MM.1S (cell line): ENCODE measurements around the gene MBD5.
A peak's percentile ranks its signal among the peaks of the same experiment; 100 is the strongest.

Experiments
- DNase-seq: peaks from one replicate; pipeline ENCODE4 v3.0.0-alpha.2; 2015
- H2AFZ ChIP-seq: fragments of 300-600 bp; sonication (generic); 2 replicates; pipeline ENCODE4 v1.6.0; 2016; ENCODE audit warnings: antibody characterized with exemption, low read length
- H3F3A ChIP-seq: fragments of 300-600 bp; sonication (generic); 2 replicates; pipeline ENCODE4 v1.6.1; 2016; ENCODE audit warnings: mild to moderate bottlenecking, antibody characterized with exemption, low read length, moderate library complexity, mixed read lengths; ENCODE audit not compliant: insufficient read depth
- H3K27ac ChIP-seq: fragments of 300-600 bp; sonication (generic); 2 replicates; pipeline ENCODE4 v1.5.1; 2016; ENCODE audit warnings: mild to moderate bottlenecking, low read length
- H3K27me3 ChIP-seq: fragments of 300-600 bp; sonication (generic); replicated peaks from 2 replicates; pipeline ENCODE4 v1.6.0; 2016; ENCODE audit warnings: low read length; ENCODE audit not compliant: insufficient read depth
- H3K36me3 ChIP-seq: fragments of 300-600 bp; sonication (generic); replicated peaks from 2 replicates; pipeline ENCODE4 v1.6.1; 2016; ENCODE audit warnings: mild to moderate bottlenecking, low read length, mixed read lengths; ENCODE audit not compliant: insufficient read depth
- H3K4me1 ChIP-seq: fragments of 300-600 bp; sonication (generic); 2 replicates; pipeline ENCODE4 v1.6.1; 2016; ENCODE audit warnings: low read length, mixed read lengths
- H3K4me2 ChIP-seq: fragments of 300-600 bp; sonication (generic); 2 replicates; pipeline ENCODE4 v1.6.0; 2016; ENCODE audit warnings: low read depth, low read length
- H3K4me3 ChIP-seq: fragments of 300-600 bp; sonication (generic); 2 replicates; pipeline ENCODE4 v1.5.1; 2016; ENCODE audit warnings: low read length, mixed read lengths
- H3K79me2 ChIP-seq: fragments of 300-600 bp; sonication (generic); 2 replicates; pipeline ENCODE4 v1.6.1; 2016; ENCODE audit warnings: mixed run types, low read length, mixed read lengths
- H3K9ac ChIP-seq: fragments of 300-600 bp; sonication (generic); 2 replicates; pipeline ENCODE4 v1.6.1; 2016; ENCODE audit warnings: low read length, mixed read lengths
- H3K9me2 ChIP-seq: fragments of 300-600 bp; sonication (generic); replicated peaks from 2 replicates; pipeline ENCODE4 v1.6.1; 2016; ENCODE audit warnings: mild to moderate bottlenecking, low read length, mixed read lengths; ENCODE audit not compliant: insufficient read depth
- H3K9me3 ChIP-seq: fragments of 300-600 bp; sonication (generic); replicated peaks from 2 replicates; pipeline ENCODE4 v1.6.1; 2016; ENCODE audit warnings: mild to moderate bottlenecking, low read length, mixed read lengths; ENCODE audit not compliant: insufficient read depth
- H4K20me1 ChIP-seq: fragments of 300-600 bp; sonication (generic); 2 replicates; pipeline ENCODE4 v1.6.1; 2016; ENCODE audit warnings: mild to moderate bottlenecking, low read length, moderate library complexity, mixed read lengths; ENCODE audit not compliant: insufficient read depth
- CTCF ChIP-seq: fragments of 300-600 bp; sonication (generic); IDR thresholded peaks from 2 replicates; pipeline ENCODE4 v1.5.1; 2016; ENCODE audit warnings: antibody characterized with exemption, low read length, mixed read lengths
- EZH2 ChIP-seq: fragments of 300-600 bp; sonication (generic); optimal IDR thresholded peaks from 2 replicates; pipeline ENCODE3; 2017; ENCODE audit warnings: low read depth, mild to moderate bottlenecking, antibody characterized with exemption, low read length, mixed read lengths
- EZH2phosphoT487 ChIP-seq: fragments of 300-600 bp; sonication (generic); IDR thresholded peaks from 2 replicates; pipeline ENCODE4 v1.6.1; 2018; ENCODE audit warnings: antibody characterized with exemption, low read length

The MBD5 gene

GRCh38 chr2:148391324-148391723, 370.4 kb downstream of the MBD5 start:
- H3K27me3 ChIP-seq: no peaks in the 10 kb centered on the region
- no peak overlapping the region for H3K4me3 ChIP-seq
- no peaks in the 10 kb centered on the region for H3K79me2 ChIP-seq
- no peak for TF ChIP-seq EZH2phosphoT487
- TF ChIP-seq EZH2: no peak
- no peak for TF ChIP-seq CTCF
- H3K4me1 ChIP-seq: no peaks in the 10 kb centered on the region
- no peak overlapping the region for H3K4me2 ChIP-seq
- no peak overlapping the region for H2AFZ ChIP-seq
- no peak overlapping the region for H3K9ac ChIP-seq
- no peaks in the 10 kb centered on the region for H3F3A ChIP-seq
- no peak for DNase-seq
- no peaks in the 10 kb centered on the region for H3K9me2 ChIP-seq
- H3K36me3 ChIP-seq: no peaks in the 10 kb centered on the region
- no peak overlapping the region for H3K27ac ChIP-seq
- H3K9me3 ChIP-seq: no peaks in the 10 kb centered on the region
- H4K20me1 ChIP-seq: no peaks in the 10 kb centered on the region

GRCh38 chr2:148402786-148403185, 381.9 kb downstream of the MBD5 start:
- Histone ChIP-seq H3K79me2 (no peaks in the 10 kb centered on the region), H2AFZ (no peak overlapping the region), H3K27me3 (no peaks in the 10 kb centered on the region), H3K36me3 (no peaks in the 10 kb centered on the region), H3K4me2 (peak overlapping the region; percentile 24; the same call in 1 of the 2 replicates), H3K4me1 (no peaks in the 10 kb centered on the region), H3K9me2 (no peaks in the 10 kb centered on the region), H3K27ac (no peak overlapping the region), H3K9ac (no peak overlapping the region), H4K20me1 (no peaks in the 10 kb centered on the region), H3K4me3 (no peak overlapping the region), H3K9me3 (no peaks in the 10 kb centered on the region), H3F3A (no peaks in the 10 kb centered on the region)
- peak; percentile 61 for DNase-seq
- no peak for TF ChIP-seq EZH2phosphoT487
- TF ChIP-seq EZH2: no peak
- TF ChIP-seq CTCF: no peak

GRCh38 chr2:148410899-148411298, 390.0 kb downstream of the MBD5 start:
- Histone ChIP-seq H3K9me2 (no peaks in the 10 kb centered on the region), H3K27ac (no peak overlapping the region), H3K9me3 (no peaks in the 10 kb centered on the region), H3F3A (no peaks in the 10 kb centered on the region), H3K4me2 (no peak overlapping the region), H3K79me2 (no peaks in the 10 kb centered on the region), H3K9ac (no peak overlapping the region), H3K4me1 (no peaks in the 10 kb centered on the region), H2AFZ (no peak overlapping the region), H4K20me1 (no peaks in the 10 kb centered on the region), H3K4me3 (no peak overlapping the region), H3K27me3 (no peaks in the 10 kb centered on the region), H3K36me3 (no peaks in the 10 kb centered on the region)
- TF ChIP-seq CTCF (no peak), EZH2 (no peak), EZH2phosphoT487 (no peak)
- DNase-seq: no peak
